Bone marrow (tissue), 2 donors: ENCODE measurements around the gene SLIT3.

Experiments used
- DNase-seq, 2 donors: peaks; one replicate each; lab custom pipeline; 2025; lab: John Stamatoyannopoulos, UW

SLIT3 gene

GRCh38 chr5:168669668-168670378, 631.1 kb downstream of the SLIT3 start:
- DNase-seq: no peak

DNA sequence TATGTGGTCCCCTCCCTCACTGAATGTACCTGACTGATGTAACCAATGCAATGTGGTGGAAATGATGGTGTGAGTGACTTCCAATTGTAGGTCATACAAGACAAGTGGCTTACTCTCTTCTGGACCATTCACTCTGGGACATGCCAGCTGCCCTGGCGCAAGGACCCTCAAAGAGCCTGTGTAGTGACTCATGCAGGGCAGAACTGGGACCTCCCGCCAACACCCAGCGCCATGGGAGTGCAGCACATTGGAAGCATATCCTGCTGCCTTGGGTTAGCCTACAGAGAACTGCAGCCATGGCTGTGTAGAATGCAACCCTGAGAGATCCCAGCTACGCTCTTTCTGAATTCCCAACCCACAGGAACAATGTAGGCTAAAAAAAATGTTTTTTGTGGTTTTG, 631.8 kb downstream of the SLIT3 start:
- DNase-seq: no peak

- no peak for DNase-seq
These were observed 632.9 kb downstream of the SLIT3 start for GRCh38 chr5:168668078-168668477.

GRCh38 chr5:168667301-168667840, 633.6 kb downstream of the SLIT3 start:
- no peak for DNase-seq

DNA sequence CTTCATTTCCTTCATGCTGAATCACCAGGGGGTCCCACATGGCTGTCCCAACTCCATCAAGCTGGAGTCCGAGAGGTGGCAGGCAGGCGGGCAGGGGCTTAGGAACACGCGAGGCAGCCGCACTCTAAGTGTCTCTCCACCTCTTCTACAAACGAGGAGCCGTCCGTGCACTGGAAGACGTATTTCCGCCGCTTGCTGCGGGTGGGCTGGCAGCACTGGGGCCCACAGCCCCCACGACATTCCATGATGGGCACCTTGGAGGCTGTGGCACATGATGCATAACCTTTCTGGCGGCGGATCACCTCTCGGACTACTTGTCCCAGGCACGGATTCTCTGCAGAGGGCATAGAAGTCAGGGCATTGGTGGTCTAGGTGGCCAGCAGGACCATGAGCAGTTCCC, 634.6 kb downstream of the SLIT3 start:
- no peak for DNase-seq

DNA sequence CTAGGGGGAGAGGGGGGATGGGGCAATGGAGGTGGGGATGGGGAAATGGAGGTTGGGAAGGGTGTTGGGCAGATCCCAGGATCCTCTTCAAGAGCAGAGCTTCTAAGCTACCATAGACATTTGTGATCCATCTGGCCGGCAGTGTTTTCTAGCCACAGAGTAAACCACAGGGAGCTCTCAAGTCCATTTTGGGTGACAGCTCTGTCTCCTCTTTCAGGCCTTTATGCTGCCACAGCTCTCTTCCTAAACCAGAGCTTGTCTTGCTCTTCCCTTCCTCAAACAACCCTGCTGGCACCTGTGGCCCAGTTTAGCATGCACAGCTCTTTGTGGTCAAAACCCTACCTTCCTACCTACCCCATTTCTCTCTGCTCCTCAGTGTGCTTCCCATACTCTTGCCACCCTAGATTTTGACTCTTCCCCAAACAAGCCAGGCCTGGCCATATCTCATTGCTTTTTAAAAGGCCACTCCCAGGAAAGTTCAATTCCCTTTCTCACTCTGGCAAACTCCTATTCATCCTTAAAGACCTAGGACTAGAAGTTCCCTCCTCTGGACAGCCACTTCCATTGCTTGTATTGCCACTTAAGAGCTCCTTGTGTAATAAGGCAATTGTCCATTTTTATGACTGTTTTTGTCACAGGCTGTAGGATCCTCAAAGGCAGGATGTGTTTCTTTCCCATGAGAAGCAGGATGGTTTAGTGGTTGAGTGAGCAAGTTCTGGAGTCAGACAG, 637.5 kb downstream of the SLIT3 start:
- no peak for DNase-seq

DNA sequence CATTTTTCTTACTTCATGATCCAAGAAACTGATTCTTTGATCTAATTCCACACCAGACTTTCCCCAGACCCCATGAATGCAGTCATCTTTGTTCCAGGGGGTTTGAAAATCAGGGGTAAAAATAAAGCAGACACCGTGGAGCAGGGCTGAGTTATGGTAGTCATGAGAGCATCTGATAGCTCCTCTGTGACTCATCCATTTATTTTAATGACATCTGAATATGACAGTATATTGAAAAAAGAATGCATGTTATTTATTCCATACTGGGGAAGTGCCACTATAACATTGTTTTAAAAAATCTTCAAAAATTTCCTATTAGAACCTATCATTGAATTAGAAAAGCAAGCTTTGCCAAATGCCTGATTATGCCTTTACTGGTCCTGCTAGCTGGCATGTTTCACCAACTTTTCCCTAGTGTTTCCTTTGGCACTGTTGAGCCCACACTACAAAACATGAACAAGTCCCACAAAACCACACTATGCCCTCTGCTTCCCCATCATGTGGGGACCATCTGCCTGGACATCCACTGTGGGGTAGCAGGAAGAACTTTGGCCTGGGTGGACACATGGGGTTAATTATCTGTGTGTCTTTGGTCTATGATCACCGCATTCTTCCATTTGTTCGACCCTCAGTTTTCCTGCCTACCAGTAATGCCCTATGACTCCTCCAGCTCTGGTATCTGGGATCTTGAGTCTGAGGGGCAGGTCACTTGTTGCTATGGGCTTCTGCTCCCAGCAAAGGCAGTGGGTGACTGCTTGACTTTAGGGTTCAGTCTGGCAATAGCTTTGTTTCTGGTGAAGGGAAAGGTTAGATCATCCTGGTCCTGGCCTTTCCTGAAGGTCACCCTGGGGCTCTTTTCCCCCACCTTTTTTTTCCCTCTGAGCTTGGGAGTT, 639.1 kb downstream of the SLIT3 start:
- no peak for DNase-seq

DNA sequence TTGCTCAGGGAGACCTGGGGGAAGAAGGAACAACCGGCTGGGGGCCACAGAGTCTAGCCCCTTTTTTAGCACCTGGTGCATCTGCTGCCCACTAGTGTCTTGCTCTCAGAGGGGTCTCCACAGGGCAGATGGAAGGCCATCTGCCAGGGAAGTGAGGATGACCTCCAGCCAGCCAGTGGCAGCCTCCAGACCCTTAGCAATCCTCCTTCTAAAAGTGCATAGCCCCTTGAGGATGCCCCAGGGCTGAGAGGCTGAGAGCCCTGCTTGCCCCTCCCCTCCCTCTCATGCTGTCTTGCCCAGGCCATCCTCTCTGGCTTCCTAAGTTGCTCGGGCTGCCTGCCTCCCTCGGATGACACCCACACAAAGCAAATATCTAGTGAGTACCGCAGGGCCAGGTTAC, 640.2 kb downstream of the SLIT3 start:
- no peak for DNase-seq

DNA sequence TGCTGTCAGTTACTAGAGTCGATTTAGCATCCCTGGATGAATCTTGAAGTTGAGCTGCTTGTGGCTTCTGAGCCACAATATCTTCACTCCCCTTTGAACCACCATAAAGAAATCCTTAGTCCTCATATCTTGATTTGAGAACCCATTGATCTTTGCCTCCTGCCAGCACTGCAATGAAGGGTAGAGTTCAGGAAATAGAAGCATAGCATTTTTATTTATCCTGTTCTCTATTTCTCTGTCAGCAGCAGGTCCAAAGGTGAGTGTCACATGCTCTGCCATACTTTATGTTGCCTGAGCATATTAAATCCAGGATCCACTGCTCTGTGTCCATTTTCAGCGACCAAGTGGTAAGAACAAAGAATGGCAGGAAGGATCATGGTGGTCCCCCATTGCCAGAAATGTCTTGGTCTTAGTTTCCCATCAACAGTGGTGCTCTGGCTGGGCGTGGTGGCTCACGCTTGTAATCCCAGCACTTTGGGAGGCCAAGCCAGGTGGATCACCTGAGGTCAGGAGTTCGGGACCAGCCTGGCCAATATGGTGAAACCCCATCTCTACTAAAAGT, 641.6 kb downstream of the SLIT3 start:
- no peak for DNase-seq

DNA sequence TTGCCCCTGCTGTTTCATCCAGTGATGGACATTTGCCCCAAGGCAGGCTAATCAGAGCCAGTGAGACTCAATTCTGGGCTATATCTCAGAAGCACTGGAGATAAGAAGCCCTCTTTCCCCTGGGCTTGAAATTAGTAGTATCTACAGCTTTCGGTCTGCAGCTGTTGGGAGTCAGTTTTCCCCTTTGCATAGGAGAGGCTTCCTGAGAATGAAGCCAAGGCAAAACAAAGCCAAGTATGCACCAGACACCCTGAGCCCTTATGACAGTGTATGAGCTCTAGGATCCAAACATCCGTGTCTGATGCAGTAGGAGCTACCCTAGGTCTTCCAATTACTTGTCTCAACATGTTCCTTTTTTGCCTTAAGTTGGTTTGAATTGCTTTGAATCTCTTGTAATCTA, 642.5 kb downstream of the SLIT3 start:
- no peak for DNase-seq

DNA sequence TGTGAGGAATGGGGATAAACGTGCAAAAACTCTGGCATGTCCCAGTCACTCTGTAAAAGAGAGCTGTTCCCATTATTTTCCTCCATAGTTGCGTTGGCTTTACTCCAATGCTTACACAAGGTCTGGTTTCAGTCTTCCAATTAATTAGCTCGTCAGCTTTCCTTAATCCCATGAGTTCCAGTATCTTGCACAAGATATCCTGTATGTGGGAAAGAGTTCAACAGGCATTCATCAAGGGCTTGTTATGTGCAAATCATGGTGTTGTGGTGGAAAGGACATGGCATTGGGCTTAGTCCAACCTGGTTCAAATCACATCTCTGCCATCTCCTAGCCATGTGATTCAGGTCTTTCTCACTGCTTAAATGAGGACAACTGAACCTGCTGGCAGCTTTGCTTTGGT, 644.3 kb downstream of the SLIT3 start:
- DNase-seq: no peak

GRCh38 chr5:168655316-168655715, 645.6 kb downstream of the SLIT3 start:
- DNase-seq: no peak

GRCh38 chr5:168654211-168654721, 646.7 kb downstream of the SLIT3 start:
- DNase-seq: no peak

- no peak for DNase-seq
These were observed 647.3 kb downstream of the SLIT3 start for GRCh38 chr5:168653626-168654025.

- DNase-seq: no peak
These were observed 649.3 kb downstream of the SLIT3 start for GRCh38 chr5:168651648-168652047.

GRCh38 chr5:168649306-168649705, 651.6 kb downstream of the SLIT3 start:
- DNase-seq: no peak

DNA sequence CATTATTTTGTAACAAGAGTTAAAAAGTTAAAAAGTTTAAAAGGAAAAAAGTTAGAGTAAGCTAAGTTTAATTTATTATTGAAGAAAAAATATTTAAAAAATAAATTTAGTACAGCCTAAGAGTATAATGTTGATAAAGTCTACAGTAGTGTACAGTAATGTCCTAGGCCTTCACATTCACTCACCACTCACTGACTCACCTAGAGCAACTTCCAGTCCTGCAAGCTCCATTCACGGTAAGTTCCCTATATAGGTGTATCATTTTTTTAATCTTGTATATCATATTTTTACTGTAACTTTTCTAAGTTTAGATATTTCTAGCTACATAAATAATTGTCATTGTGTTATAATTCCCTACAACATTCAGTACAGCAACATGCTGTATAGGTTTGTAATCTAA, 652.4 kb downstream of the SLIT3 start:
- no peak for DNase-seq

- no peak for DNase-seq
These were observed 652.9 kb downstream of the SLIT3 start for GRCh38 chr5:168648016-168648415.

GRCh38 chr5:168647083-168647482, 653.9 kb downstream of the SLIT3 start:
- DNase-seq: no peak

- DNase-seq: no peak
These were observed 654.6 kb downstream of the SLIT3 start for GRCh38 chr5:168646335-168646734.

GRCh38 chr5:168645195-168645594, 655.7 kb downstream of the SLIT3 start:
- no peak for DNase-seq

GRCh38 chr5:168642019-168642418, 658.9 kb downstream of the SLIT3 start:
- no peak for DNase-seq
